Measurements from ENCODE around the gene DTNBP1. TPM values are rescaled to one million over a fixed set of nuclear protein-coding genes. Genes with fewer than 3 reads are reported as not detected.

The DTNBP1 gene
- total and polyA plus RNA-seq, 2 of the 13 experiments (the other 11 are each of a cell fraction or from before 2014, with no cell fraction given) = 6.6 to 19.1 TPM

- TF ChIP-seq, protein P1, sequence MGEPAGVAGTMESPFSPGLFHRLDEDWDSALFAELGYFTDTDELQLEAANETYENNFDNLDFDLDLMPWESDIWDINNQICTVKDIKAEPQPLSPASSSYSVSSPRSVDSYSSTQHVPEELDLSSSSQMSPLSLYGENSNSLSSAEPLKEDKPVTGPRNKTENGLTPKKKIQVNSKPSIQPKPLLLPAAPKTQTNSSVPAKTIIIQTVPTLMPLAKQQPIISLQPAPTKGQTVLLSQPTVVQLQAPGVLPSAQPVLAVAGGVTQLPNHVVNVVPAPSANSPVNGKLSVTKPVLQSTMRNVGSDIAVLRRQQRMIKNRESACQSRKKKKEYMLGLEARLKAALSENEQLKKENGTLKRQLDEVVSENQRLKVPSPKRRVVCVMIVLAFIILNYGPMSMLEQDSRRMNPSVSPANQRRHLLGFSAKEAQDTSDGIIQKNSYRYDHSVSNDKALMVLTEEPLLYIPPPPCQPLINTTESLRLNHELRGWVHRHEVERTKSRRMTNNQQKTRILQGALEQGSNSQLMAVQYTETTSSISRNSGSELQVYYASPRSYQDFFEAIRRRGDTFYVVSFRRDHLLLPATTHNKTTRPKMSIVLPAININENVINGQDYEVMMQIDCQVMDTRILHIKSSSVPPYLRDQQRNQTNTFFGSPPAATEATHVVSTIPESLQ (CRISPR knock-in tag; conservative IDR thresholded peaks at IDR 0.05) = no peak
Measured at GRCh38 chr6:15602154-15602553, 60.7 kb downstream of the DTNBP1 start (continued).

- TF ChIP-seq MAFK (conservative IDR thresholded peaks at IDR 0.05 in 1 of 2, IDR thresholded peaks at IDR 0.05 in 1 of 2; ENCODE audit: low read length in 2 of 2) (peak; percentile 14 to 65; a peak in 2 of 4 replicates), ZNF333 (CRISPR knock-in tag; IDR thresholded peaks at IDR 0.05; ENCODE audit: borderline replicate concordance) (no peak), MAFF (IDR thresholded peaks at IDR 0.05; ENCODE audit: low read depth, low read length) (peak; percentile 51; the same call in 1 of the 2 replicates), ZNF792 (CRISPR knock-in tag; IDR thresholded peaks at IDR 0.05) (no peak)
- TF ChIP-seq, protein P2, sequence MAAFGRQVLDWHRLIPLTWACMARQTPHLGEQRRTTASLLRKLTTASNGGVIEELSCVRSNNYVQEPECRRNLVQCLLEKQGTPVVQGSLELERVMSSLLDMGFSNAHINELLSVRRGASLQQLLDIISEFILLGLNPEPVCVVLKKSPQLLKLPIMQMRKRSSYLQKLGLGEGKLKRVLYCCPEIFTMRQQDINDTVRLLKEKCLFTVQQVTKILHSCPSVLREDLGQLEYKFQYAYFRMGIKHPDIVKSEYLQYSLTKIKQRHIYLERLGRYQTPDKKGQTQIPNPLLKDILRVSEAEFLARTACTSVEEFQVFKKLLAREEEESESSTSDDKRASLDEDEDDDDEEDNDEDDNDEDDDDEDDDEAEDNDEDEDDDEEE (CRISPR knock-in tag; IDR thresholded peaks at IDR 0.05) = no peak
- Histone ChIP-seq H3K9me3 (ENCODE audit: low read length) (no peaks in the 10 kb centered on the region), H3K4me2 (ENCODE audit: low read depth, low read length) (no peak overlapping the region), H4K20me1 (ENCODE audit: insufficient read depth, low read length) (no peaks in the 10 kb centered on the region), H3K27ac (ENCODE audit: extremely low read length, insufficient read depth, low read length) (no peak overlapping the region), H2AFZ (ENCODE audit: low read length) (no peak overlapping the region), H3K4me3 (replicated peaks in 1 of 3; ENCODE audit: insufficient read depth in 1 of 3, low read depth in 2 of 3, low read length in 3 of 3) (no peak overlapping the region), H3K36me3 (replicated peaks in 1 of 2; ENCODE audit: control insufficient read depth in 1 of 2, insufficient read depth in 2 of 2, low read length in 2 of 2) (no peaks in the 10 kb centered on the region; a peak in 1 of 5 replicates), H3K9ac (ENCODE audit: insufficient read depth, low read depth, low read length) (no peak overlapping the region), H3K27me3 (ENCODE audit: control insufficient read depth in 1 of 2, insufficient read depth in 2 of 2, low read length in 2 of 2) (no peaks in the 10 kb centered on the region; a peak in 1 of 5 replicates), H3K79me2 (ENCODE audit: insufficient read depth, low read length) (no peaks in the 10 kb centered on the region), H3K4me1 (ENCODE audit: insufficient read depth, low read length) (no peaks in the 10 kb centered on the region)
- BruUV-seq (replicated peaks) = no TSS peak
- in situ Hi-C loops (cut with HindIII; ENCODE audit: extremely low pct_ligation_motif_present, low pct_unique_long_range_greater_than_20kb) = no loop called here
- 86% methylated on average over 1 of the region's 1 CpG for WGBS (ENCODE audit: low lambda C conversion rate)
- no peak for ATAC-seq
- POLR2A ChIA-PET = no interaction called here
- no peak for DNase-seq (ENCODE audit: low spot score)
- intact Hi-C loops (cut with micrococcal nuclease; ENCODE audit: unreplicated experiment) = no loop called here
- no peak for FAIRE-seq
- CTCF ChIA-PET (ENCODE audit: low intra/inter-chr PET ratio, low total read pairs) = no interaction called here
Measured at GRCh38 chr6:15598273-15598798, 64.5 kb downstream of the DTNBP1 start.

Data from HepG2 (cell line).